HG03066 (cell line): ENCODE results near the gene TARBP1.

ENCODE experiments used
- ATAC-seq: cut with Tn5 transposase; IDR thresholded peaks from one replicate; pipeline ENCODE4 v1.9.1; 2021; ENCODE audit warnings: low read depth; ENCODE audit not compliant: unreplicated experiment

The TARBP1 gene

DNA sequence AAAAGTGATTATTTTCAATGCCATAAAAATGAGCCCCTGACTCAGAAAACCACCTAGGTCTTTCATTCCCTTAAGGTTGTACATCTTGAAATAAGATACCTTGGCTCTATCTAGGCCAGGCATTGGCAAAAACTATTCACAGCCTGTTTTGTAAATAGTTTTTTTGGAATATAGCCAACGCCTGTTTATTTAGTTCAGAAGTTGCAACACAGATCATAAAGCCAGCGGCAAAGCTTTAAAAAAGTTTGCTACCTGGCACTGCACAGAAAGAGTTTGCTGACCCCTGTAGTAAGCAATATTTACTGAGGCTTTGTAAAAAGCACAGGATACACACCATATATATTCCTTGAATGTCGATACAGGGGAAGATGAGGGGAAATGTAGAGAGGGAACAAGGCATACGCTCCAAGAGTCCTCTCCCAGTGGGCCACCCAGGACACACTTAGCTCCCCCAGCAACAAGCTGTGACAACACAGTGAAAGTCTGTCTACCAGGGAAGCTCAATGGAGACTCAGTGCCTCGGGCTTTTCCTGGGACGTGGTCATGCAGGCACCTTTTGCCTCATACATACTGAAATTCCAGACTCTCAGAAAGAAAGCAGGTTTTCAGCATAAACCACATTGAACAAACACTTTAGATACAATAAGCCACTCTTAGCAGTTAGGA, 20.5 kb downstream of the TARBP1 start:
- no peak for ATAC-seq

DNA sequence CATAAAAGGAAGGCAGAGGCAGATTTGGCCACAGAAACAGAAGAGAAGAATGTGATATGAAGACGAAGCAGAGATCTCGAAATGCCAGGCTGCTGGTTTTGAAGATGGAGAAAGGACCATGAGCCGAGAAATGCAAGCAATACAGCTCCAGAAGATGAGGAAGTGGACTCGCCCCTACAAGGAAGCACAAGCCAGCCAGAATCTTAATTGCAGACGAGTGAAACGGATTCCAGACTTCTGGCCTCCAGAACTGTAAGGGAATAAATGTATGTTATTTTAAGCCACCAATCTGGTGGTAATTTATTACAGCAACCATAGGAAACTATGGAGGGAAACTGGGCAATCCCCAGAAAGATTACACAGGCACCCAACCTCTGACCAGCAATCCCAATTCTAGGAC, 24.1 kb downstream of the TARBP1 start:
- no peak for ATAC-seq

DNA sequence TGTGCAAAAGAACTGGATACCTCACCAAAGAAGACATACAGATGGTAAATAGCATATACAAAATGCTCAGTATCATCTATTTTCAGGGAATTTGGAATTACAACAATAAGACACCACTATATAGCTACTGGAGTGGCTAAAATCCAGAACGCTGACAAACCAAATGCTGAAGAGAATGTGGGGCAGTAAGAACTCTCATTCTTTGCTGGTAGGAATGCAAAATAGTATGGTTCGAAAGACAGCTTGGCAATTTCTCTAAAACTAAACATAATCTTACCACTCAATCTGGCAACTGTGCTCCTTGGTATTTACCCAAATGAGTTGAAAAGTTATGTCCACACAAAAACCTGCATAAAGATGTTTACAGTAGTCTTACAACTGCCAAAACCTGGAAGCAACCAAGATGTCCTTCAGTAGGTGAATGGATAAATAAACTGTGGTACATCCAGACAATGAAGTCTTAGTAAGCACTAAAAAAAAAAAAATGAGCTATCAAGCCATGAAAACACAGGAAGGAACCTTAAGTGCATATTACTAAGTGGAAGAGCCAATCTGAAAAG, 26.5 kb downstream of the TARBP1 start:
- ATAC-seq, result no peak

DNA sequence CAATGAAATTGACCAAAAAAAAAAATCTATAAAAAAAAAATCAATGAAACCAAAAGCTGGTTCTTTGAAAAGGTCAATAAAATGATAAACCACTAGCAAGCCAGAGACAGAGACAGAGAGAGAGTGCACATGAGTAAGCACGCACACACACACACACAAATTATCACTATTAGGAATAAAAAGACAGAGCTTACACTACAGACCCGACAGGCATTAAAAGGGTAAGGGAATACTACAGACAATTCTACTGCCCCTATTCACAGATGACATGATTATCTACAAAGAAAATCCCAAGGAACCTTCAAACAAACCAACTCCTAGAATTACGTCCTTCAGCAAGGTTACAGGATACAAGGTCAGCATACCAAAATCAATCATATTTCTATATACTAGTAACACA, 38.6 kb downstream of the TARBP1 start:
- no peak for ATAC-seq

DNA sequence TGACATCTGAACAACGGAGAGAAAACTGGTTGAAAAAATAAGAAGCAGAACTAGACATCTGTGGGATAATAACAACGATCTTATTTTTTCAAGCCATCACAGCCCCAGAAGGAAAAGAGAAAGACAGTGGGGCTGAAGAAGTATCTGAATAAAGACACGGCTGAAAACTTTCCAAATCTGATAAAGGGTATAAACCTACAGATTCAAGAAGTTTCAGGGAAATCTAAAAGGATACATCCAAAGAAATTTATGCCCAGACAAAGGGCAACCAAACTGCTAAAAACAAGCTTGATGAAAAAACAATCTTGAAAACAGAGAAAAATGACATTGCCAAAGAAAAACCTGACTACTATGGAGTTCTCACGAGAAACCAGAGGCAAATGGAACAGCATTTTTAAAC, 40.4 kb downstream of the TARBP1 start:
- no peak for ATAC-seq

DNA sequence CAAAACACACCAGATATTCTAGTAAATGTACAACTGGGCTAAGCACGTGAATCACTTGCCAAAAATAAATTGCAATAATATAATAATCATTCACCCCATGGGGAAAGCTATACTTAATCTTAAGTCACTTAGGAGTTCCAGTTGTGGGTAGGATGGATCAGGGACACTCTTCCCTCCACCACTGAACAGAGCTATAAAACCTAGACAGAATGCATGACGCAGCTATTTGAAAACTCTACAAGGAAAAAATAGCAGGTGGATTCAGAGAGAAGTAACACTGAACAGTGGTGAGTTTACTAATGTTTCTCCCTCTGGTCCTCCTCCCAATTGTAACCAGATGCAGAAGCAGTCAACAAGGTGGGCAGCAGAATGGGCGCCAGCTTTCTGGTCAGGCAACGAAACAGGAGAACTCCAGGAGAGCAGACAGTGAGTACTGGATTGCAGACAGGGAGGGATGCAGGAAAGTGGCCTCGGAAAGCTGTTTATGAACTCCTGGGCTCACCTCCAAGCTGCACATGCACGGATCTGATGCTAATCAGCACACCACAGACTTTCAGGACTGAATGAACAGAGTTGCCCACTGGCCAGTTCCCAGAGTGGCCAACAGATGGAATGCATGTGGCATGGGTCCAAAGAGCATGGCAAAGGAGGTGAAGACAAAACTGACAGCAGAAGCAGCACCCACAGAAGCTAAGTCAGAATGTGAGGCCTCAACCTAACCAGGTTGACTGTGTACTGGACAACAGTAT, 41.4 kb downstream of the TARBP1 start:
- ATAC-seq, result no peak

DNA sequence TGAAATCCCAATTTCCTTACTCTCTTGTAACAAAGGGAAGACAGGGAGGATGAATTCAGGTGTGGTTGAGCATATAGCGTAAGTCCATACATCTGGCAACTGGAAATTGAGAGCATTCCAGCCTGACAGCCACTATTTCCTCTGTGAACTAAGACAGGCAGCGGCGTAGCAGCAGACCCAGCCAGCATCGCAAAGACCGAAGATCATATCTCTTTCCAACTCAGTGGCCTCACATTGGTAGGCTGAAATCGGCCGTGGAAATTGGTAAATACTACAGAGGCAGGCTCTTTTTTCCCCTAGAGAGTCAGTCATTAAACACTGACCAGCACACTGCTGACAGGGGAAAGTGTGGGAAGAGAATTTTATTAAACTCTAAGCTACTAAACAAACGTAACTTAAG, 43.4 kb downstream of the TARBP1 start:
- ATAC-seq, result no peak

DNA sequence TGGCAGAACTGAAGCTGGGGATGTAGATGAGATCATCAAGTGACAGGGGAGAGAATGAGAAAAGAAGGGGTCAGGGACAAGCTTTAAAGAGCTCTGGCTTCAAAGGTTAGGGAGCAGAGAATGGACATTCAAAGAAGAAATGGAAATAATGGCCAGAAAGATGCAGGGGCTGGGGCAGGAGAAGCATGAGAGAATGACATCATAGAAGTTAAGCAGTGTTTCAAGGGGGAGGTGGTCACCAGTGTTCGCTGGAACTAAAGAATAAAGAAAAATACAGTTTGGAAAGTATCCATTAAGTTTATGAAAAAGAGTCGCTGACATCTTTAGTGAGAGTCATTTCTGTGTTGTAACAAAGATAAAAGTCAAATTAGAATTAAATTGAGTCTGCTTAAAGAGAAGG, 44.3 kb downstream of the TARBP1 start:
- no peak for ATAC-seq

DNA sequence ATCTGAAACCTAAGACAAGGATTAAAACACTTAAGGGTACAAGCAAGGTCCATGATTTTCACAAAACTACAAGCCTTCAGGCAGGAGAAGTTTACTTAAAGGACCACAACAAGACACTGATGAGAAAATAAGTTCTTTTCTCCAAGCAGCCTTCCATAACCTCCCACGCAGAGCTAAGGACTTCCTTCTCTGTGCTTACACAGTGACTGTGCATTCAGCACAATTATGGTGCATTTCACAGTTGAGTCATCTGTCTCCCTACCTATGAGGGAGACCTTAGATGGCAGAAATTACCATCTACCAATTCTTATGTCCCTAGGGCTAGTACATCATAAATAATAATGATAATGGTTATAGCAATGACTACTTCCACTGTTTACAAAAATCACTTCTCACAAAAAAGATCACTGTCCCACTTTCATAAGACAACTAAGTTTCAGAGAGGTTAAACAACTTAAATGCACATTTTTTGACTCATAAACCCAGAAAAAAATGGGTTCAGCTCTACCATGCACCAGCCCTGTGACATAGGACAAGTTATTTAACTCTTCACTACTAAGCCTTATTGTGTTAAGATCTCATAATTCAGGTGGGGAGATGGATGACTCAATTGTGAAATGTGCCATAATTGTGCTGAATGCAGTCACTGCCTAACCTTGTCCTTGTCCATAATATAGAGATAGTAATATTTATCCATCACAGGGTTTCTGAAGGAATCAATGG, 45.3 kb downstream of the TARBP1 start:
- no peak for ATAC-seq

DNA sequence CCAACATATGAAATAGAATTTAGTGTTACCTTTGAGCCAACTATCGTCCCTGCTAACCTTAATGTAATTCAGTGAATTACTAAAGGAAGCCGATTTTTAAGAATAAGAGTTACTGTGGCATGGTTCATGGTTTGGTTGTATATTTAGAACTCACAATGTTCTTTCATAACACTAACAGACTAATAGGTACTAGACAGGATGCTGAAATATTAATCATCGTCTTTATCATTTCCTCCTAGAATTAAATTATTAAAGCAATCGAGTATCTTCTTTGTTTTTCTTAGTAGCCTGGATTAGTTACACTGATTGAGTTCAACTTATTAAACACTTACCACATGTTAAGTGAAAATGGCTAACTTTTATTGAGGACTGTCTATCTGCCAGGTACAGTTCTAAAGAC, 47.7 kb downstream of the TARBP1 start:
- ATAC-seq, result no peak

DNA sequence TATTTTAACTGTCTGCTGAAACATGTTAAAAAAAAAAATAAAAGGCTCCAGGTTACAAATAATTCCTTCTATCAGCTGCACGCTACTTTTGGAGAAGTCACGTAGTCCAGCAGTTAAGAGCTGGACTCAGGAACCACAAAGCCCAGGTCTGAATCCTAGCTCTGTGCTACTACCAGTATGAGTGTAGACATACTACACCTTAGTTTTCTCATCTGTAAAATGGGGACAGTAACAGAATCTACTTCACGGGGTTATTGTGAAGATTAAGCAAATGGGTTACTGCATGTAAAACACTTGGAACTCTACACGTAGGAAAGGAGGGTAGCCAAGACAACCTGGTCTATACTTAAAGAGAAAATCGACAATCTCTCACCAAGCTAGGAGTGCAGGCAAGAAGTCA, 48.3 kb downstream of the TARBP1 start:
- ATAC-seq, result no peak

DNA sequence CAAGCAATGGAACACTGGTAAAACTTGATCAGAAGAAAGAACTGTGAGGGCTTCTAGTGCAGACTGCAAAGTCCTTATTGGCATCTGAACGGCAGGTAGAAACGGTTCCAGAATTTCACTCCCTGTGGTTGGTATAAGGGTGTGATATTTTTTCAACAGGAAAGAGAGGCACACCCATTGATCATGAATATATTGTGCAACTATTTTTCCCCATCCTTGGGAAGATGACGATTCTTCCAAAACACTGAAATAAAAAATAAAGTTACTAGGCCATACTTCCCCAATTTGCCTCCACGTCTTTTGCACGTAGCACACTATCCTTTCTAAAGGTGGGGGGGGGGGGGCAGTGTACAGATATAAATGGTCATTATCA, 49.6 kb downstream of the TARBP1 start:
- no peak for ATAC-seq

DNA sequence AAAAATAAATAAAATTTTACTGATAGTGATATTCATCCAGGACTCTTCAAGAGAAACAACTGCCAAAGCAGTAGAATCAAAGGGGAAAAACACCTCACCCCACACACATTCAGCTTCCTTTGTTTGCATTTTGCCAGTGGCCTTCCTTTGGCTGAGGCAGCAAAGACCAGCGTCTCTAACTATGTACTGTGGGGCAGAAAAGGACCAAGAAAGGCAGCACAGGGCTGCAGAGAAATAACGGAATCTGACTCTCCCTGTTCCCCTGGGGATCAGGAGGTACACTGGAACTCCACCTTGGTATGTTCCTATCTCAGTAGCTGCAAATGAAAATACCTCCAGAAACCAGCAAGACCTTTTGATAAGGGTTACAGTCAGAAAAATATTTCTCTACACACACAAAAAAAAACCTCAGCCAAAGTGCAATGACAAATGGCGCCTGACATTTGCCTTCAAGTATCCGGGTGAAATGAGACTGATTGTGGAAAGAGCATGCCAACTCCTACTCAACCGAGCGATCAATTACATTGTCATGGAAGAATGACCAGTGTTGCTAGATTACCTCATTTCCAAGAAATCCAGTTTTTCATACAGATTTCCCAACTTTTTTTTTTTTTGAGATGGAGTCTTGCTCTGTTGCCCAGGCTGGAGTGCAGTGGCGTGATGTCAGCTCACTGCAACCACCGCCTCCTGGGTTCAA, 50.9 kb downstream of the TARBP1 start:
- ATAC-seq, result no peak

DNA sequence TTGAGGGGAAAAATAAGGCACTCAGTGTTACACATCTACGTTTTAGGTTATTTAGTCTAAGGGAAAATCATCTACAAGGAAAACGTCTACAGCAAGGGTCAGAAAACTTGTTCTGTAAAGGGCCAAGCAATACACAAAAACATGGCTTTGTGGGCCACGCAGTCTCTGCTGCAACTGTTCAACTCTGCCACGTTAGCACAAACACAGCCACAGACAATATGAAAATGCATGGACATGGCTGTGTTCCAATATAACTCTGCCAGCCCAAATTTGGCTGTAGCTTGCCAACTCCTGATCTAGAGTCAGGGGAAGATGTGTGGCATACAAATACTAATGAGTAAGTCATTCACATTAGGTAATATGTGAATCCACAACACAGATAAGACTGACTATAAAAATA, 65.0 kb downstream of the TARBP1 start:
- ATAC-seq, result no peak

DNA sequence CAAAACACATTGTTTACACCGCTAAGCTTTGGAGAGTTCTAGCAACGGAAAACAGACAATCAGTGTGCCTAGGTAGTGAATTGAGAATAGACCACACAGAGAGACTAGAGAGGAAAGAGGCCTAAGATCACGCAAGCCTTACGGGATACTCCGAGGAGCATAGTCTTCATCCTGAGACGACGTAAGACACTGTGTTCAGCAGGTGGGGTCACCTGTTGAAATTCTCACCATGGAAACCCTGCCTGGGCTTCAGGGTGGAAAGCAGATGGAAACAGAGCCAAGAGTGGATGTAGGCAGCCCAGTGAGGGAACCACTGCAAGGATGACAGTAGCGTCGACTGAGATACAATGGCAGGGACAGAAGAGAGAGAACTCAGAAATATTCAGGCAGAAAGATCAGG, 65.5 kb downstream of the TARBP1 start:
- ATAC-seq, result no peak

DNA sequence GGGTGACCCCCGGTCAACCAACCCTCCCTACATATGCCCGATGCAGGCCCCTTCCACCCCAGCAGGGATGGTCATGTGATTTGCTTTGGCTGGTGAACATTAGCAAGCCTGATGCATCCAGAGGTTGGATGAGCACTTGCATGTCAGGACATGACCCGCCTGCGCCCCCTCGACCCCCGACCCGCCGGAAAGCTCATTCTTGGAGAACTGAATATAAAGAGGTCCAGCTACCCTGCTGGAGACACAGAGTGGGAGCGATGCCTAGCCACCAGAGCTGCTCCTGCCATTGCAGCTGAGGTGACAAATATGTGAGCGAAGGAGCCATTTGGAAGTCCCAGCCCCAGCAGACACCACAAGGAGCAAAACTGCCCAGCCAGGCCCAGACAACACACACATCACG, 66.1 kb downstream of the TARBP1 start:
- ATAC-seq, result no peak

DNA sequence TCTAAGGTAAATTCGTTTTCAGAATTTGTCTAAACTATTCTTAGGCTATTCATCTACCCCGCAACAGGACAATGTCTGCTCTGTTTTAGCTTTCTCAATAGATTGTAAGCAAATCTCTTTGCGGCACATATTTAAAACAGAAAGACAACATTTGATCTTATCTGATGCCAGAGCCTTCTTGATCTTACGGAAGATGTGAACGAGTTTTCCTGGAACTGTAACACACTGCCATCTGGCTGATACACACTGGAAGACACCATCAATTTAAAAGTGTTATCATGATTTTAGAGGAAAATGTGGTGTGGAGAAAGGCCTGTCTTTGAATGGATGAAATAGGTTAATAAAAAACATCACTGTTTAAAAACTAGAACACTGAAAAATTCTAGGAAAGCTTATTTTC, 69.7 kb downstream of the TARBP1 start:
- ATAC-seq, result no peak

DNA sequence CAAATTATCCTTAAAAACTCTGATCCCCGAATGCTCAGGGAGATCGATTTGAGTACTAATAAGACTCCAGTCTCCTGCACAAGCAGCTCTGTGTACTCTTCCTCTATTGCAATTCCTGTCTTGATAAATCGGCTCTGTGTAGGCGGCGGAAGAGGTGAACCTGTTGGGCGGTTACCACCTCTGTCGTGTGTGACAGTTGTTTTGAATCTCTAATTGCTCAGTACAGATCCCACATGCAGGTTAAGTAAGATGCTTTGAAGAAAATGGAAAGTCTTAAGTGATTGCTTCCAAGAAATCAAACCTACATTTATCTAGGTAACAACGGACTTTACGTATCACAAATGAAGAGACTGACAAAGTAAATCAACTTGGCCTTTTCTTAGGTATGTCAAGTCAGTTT, 70.2 kb downstream of the TARBP1 start:
- ATAC-seq, result no peak

DNA sequence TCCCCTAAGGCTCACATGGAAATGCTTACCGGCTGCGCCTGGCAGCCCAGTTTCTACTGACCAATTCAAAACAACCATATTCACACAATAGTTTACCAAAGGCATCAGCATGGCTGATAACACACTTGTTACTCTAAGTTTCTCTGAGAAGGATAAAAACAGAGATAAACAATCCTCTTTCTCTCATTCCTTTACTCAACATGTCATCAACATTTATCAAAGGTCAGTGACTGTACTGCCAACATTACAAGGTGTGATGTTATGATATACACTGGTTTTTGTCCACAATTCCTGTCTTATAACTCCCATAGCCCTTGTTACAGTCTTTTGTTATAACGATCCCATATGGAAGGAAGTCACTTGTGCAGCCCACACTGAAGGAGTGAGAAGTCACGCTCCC, 72.1 kb downstream of the TARBP1 start:
- ATAC-seq, result no peak

DNA sequence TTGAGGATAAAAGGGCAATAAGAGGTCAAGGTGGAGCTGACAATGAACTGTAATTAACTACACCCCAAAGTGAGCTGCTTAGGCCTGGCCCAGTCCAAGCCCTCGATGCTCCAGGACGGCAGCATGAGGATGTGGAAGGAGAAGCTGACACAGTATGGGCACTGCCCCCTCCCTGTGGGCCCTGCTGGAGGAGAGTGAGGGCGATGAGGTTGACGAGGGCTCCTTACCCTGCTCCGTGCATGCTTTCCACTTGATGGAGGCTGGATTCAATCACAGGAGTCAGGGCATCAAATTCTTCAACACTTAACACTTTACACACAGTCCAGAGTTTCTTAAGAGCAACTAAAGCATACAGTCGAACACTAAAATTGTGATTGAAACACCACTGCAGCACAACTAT, 73.3 kb downstream of the TARBP1 start:
- ATAC-seq, result no peak

DNA sequence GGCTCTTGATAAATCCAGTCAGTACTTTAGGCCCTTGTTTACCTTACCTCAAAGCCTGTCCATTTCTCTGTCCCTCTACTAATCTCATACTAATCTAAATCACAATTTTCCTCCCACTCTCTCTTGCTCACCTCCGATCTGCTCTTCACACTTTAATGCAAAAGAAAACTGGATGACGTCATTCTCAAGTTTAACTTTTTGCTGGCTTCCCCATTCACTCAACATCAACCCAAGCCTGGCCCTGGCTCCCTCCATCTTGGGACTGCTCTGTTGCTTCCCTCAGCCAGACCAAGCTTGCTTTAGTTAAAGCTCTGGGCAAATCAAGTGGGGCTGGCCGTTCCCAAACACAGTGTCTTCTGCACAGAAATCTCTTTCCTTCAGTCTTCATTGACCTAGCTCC, 76.0 kb downstream of the TARBP1 start:
- ATAC-seq, result no peak
